Left ventricle myocardium superior (tissue), 1 donor: Measurements from ENCODE around the gene GLRX5. TPM values are rescaled to one million over a fixed set of nuclear protein-coding genes. Genes with fewer than 3 reads are reported as not detected.
A peak's percentile ranks its signal among the peaks of the same experiment; 100 is the strongest.

ENCODE experiments used
- ATAC-seq: fragments of 200-7000 bp; cut with Tn5 transposase; one replicate; pipeline ENCODE4 v1.9.1; 2020; ENCODE audit warnings: mild to moderate bottlenecking, moderate library complexity
- DNase-seq: peaks from one replicate; pipeline ENCODE4 v3.0.0-alpha.2; 2020
- intact Hi-C: fragments of 100-400 bp; cut with micrococcal nuclease; formaldehyde crosslinking; loops from one replicate; pipeline ENCODE4 v1.11.0; 2022
- total RNA-seq: library from RNA; stranded (reverse); fragmentation: NEBNext Ultra II Directional; extraction: Animal tissue kit (Norgen Biotek cat#: 25700); gene quantifications from one replicate; pipeline ENCODE4 v1.2.1, GENCODE V29; 2021
- donor health status: DM: no; HTN: yes; CAD: no; lungs with severe emphysema.

The GLRX5 gene
- total RNA-seq, 1 donor from 2014 or later, result 94.0 TPM

- intact Hi-C loops, result no loop called here
- ATAC-seq, result no peak
- no peak for DNase-seq
These were observed 20.4 kb upstream of the GLRX5 start for GRCh38 chr14:95514131-95515079.

- peak; percentile 78 for DNase-seq
- peak; percentile 37 for ATAC-seq
- intact Hi-C loops, result no loop called here
These were observed 19.8 kb upstream of the GLRX5 start for GRCh38 chr14:95515080-95515489.

- intact Hi-C loops, result no loop called here
- DNase-seq (peak; percentile 86), ATAC-seq (peak; percentile 68)
These were observed 19.0 kb upstream of the GLRX5 start for GRCh38 chr14:95515596-95516552.

GRCh38 chr14:95516554-95517181, 18.2 kb upstream of the GLRX5 start, which contains the start of gene SYNE3:
SYNE3 (minus strand) TSS chr14:95516650; CDS start chr14:95475821, 40,829 bp downstream.
- intact Hi-C loops, result no loop called here
- peak; percentile 82 for ATAC-seq
- DNase-seq, result peak; percentile 88

GRCh38 chr14:95518045-95518751, 16.7 kb upstream of the GLRX5 start:
- ATAC-seq (peak; percentile 35), DNase-seq (no peak)
- intact Hi-C loops, result no loop called here

GRCh38 chr14:95519699-95520098, 15.2 kb upstream of the GLRX5 start:
- ATAC-seq, result peak; percentile 4
- intact Hi-C loops, result no loop called here
- peak; percentile 83 for DNase-seq

GRCh38 chr14:95520346-95520745, 14.5 kb upstream of the GLRX5 start:
- ATAC-seq (no peak), DNase-seq (no peak)
- intact Hi-C loops, result no loop called here

GRCh38 chr14:95521001-95521400, 13.8 kb upstream of the GLRX5 start:
- intact Hi-C loops, result no loop called here
- no peak for DNase-seq
- no peak for ATAC-seq

GRCh38 chr14:95522116-95522515, 12.7 kb upstream of the GLRX5 start:
- intact Hi-C loops, result no loop called here
- no peak for DNase-seq
- no peak for ATAC-seq

- ATAC-seq (no peak), DNase-seq (no peak)
- intact Hi-C loops, result no loop called here
These were observed 12.3 kb upstream of the GLRX5 start for GRCh38 chr14:95522556-95522955.

- DNase-seq (no peak), ATAC-seq (no peak)
- intact Hi-C loops, result no loop called here
These were observed 11.6 kb upstream of the GLRX5 start for GRCh38 chr14:95523051-95523814.

- peak; percentile 41 for ATAC-seq
- intact Hi-C loops, result no loop called here
- DNase-seq, result no peak
These were observed 10.9 kb upstream of the GLRX5 start for GRCh38 chr14:95523815-95524448.

GRCh38 chr14:95524706-95525512, 9.9 kb upstream of the GLRX5 start:
- intact Hi-C loops, result loop anchor here (5.0 kb wide), 1 partner anchor 83 kb away; no protein-coding TSS in a partner anchor
- DNase-seq (no peak), ATAC-seq (no peak)

GRCh38 chr14:95525999-95526398, 8.9 kb upstream of the GLRX5 start:
- intact Hi-C loops, result loop anchor here (5.0 kb wide), 1 partner anchor 84 kb away; no protein-coding TSS in a partner anchor
- DNase-seq (no peak), ATAC-seq (no peak)

GRCh38 chr14:95526483-95527386, 8.1 kb upstream of the GLRX5 start:
- DNase-seq, result no peak
- intact Hi-C loops, result loop anchor here (5.0 kb wide), 1 partner anchor 84 kb away; no protein-coding TSS in a partner anchor
- peak; percentile 50 for ATAC-seq
